K562 (cell line): ENCODE data around the gene MAGI3. TPM values are rescaled to one million over a fixed set of nuclear protein-coding genes. Genes with fewer than 3 reads are reported as not detected.

Experiments
- CREB1 ChIP-seq, 2 experiments: sonication (generic) in 1 of 2; formaldehyde crosslinking in 1 of 2; IDR thresholded peaks; 2 replicates each; pipeline versions ENCODE4 v1.6.1 to v1.8.0; 2012 to 2022; ENCODE audit warnings: inconsistent platforms in 1 of 2, mild to moderate bottlenecking in 1 of 2, missing genetic modification reagents in 1 of 2, moderate library complexity in 1 of 2
- ESRRA ChIP-seq: fragments of 450-650 bp; IDR thresholded peaks from 2 replicates; pipeline ENCODE4 v1.6.1; 2014; ENCODE audit warnings: low read depth, mild to moderate bottlenecking, moderate library complexity, borderline replicate concordance
- PTRF ChIP-seq: fragments of 450-650 bp; IDR thresholded peaks from 2 replicates; pipeline ENCODE4 v1.6.1; 2016; ENCODE audit warnings: mild to moderate bottlenecking, missing genetic modification characterization, missing compliant biosample characterization
- RBM34 ChIP-seq: fragments of 200-400 bp; formaldehyde crosslinking; IDR thresholded peaks from 2 replicates; pipeline ENCODE4 v1.6.1; 2018; ENCODE audit warnings: low read length, borderline replicate concordance; ENCODE audit not compliant: insufficient read depth
- TBP ChIP-seq: optimal IDR thresholded peaks from 2 replicates; pipeline ENCODE3; 2011; ENCODE audit warnings: low read depth, low read length, improper control_type of control experiment
- TCF3 ChIP-seq: sonication (generic); formaldehyde crosslinking; IDR thresholded peaks from 2 replicates; pipeline ENCODE4 v1.4.0; 2020; ENCODE audit warnings: mild to moderate bottlenecking, missing genetic modification reagents
- U2AF1 ChIP-seq: fragments of 200-400 bp; formaldehyde crosslinking; optimal IDR thresholded peaks from 2 replicates; pipeline ENCODE3; 2017; ENCODE audit warnings: mild to moderate bottlenecking, low read depth, low read length, moderate library complexity
- ZNF140 ChIP-seq: fragments of 250-450 bp; sonication (Bioruptor Pico); IDR thresholded peaks from 2 replicates; pipeline ENCODE4 v1.8.0; 2021; ENCODE audit warnings: moderate library complexity, mild to moderate bottlenecking, inconsistent platforms
- polyA plus RNA-seq, 8 experiments: library from polyadenylated mRNA; depleted of rRNA in 4 of 8; stranded (reverse) in 5 of 8; unstranded in 3 of 8; fragments of >200 nt; fragmentation: Nextera tagmentation in 2 of 8; fragmentation: Illumina TruSeq in 1 of 8; extraction: Ambion mirVana in 2 of 8; extraction: Trizol in 1 of 8; gene quantifications; 2 replicates each; pipeline versions ENCODE4 v1.2.1 to v1.2.3, GENCODE V29; 2011 to 2014; ENCODE audit warnings: inconsistent platforms in 1 of 8, missing spikeins in 1 of 8
- total RNA-seq, 7 experiments: library from RNA; depleted of rRNA in 6 of 7; stranded (reverse); fragments of >200 nt in 6 of 7; fragmentation: Illumina TruSeq in 2 of 7; extraction: Trizol in 2 of 7; gene quantifications; 2 replicates each; pipeline versions ENCODE4 v1.2.1 to v1.2.3, GENCODE V29; 2011 to 2021; ENCODE audit warnings: low replicate concordance in 1 of 7
- TF ChIP-seq, protein P1 (sequence below): fragments of 250-450 bp; sonication (Bioruptor Pico); IDR thresholded peaks from 2 replicates; pipeline ENCODE4 v1.9.0; 2021; ENCODE audit warnings: mild to moderate bottlenecking, inconsistent platforms
- TF ChIP-seq, protein P2 (sequence below): fragments of 250-450 bp; sonication (Bioruptor Pico); IDR thresholded peaks from 2 replicates; pipeline ENCODE4 v1.4.0; 2020
- TF ChIP-seq, protein P3 (sequence below): fragments of 250-450 bp; sonication (Bioruptor Pico); IDR thresholded peaks from 2 replicates; pipeline ENCODE4 v1.5.0; 2021; ENCODE audit warnings: mild to moderate bottlenecking, moderate library complexity
- TF ChIP-seq, protein P4 (sequence below): sonication (generic); formaldehyde crosslinking; IDR thresholded peaks from 2 replicates; pipeline ENCODE4 v1.8.1; 2023; ENCODE audit warnings: mild to moderate bottlenecking, missing genetic modification reagents
- TF ChIP-seq, protein P5 (sequence below): fragments of 450-650 bp; IDR thresholded peaks from 2 replicates; pipeline ENCODE4 v1.6.1; 2017; ENCODE audit warnings: antibody characterized with exemption, mild to moderate bottlenecking

The MAGI3 gene
- total and polyA plus RNA-seq, 9 of the 15 experiments (the other 6 are each of a cell fraction or from before 2014, with no cell fraction given) = 1.0 to 8.6 (median 5.5) TPM

DNA sequence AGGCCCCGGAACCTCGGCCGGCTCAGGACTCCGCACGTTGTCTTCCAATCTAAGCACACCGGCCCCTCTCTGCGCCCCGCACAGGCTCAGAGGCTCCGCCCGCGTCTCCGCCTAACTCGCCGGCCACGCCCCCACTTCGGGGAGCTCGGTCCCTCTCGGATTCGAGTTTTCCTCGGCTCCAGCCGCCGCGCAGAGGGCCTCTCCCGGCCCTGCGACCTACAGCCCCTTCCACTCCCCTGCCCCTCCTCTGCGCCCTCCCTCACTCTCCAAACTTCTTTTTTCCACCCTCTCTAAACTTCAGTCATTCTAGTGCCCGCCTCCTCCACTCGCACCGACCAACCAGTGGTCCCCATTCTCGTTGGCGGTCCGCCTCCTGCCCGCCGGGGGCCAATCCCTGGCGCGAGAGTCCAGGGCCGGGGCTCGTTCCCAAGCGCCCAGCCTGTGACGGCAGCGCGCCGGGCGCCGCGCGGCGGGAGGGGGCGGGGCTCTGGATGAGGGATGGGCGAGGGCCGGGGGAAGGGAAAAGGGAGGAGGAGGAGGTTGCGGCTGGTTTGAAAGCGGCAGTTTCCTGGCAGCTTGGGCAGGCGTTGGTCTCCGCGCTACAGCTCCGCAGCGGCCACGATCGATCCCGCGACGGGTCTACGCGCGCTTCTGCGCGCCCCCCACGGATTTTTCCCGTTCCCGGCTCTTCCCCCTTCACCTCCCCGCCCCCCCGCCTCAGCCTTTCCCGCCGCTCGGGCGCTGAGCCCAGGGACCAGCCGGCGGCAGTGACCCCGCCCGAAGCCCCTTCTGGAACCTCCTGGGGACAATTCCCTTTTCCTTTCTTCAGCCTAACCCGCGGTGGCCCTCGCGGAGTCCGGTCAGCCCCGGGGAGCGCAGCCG is at the start of gene MAGI3 (continued):
- TF ChIP-seq, protein P1, sequence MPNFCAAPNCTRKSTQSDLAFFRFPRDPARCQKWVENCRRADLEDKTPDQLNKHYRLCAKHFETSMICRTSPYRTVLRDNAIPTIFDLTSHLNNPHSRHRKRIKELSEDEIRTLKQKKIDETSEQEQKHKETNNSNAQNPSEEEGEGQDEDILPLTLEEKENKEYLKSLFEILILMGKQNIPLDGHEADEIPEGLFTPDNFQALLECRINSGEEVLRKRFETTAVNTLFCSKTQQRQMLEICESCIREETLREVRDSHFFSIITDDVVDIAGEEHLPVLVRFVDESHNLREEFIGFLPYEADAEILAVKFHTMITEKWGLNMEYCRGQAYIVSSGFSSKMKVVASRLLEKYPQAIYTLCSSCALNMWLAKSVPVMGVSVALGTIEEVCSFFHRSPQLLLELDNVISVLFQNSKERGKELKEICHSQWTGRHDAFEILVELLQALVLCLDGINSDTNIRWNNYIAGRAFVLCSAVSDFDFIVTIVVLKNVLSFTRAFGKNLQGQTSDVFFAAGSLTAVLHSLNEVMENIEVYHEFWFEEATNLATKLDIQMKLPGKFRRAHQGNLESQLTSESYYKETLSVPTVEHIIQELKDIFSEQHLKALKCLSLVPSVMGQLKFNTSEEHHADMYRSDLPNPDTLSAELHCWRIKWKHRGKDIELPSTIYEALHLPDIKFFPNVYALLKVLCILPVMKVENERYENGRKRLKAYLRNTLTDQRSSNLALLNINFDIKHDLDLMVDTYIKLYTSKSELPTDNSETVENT (CRISPR knock-in tag) = no peak; the same call in 1 of the 2 replicates
- TF ChIP-seq, protein P2, sequence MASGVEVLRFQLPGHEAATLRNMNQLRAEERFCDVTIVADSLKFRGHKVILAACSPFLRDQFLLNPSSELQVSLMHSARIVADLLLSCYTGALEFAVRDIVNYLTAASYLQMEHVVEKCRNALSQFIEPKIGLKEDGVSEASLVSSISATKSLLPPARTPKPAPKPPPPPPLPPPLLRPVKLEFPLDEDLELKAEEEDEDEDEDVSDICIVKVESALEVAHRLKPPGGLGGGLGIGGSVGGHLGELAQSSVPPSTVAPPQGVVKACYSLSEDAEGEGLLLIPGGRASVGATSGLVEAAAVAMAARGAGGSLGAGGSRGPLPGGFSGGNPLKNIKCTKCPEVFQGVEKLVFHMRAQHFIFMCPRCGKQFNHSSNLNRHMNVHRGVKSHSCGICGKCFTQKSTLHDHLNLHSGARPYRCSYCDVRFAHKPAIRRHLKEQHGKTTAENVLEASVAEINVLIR (CRISPR knock-in tag) = peak; percentile 62
- TF ChIP-seq CREB1 (IDR thresholded peaks at IDR 0.05) = peak; percentile 76
- peak; percentile 84 for TF ChIP-seq CREB1 (CRISPR knock-in tag; IDR thresholded peaks at IDR 0.05)
- TF ChIP-seq, protein P3, sequence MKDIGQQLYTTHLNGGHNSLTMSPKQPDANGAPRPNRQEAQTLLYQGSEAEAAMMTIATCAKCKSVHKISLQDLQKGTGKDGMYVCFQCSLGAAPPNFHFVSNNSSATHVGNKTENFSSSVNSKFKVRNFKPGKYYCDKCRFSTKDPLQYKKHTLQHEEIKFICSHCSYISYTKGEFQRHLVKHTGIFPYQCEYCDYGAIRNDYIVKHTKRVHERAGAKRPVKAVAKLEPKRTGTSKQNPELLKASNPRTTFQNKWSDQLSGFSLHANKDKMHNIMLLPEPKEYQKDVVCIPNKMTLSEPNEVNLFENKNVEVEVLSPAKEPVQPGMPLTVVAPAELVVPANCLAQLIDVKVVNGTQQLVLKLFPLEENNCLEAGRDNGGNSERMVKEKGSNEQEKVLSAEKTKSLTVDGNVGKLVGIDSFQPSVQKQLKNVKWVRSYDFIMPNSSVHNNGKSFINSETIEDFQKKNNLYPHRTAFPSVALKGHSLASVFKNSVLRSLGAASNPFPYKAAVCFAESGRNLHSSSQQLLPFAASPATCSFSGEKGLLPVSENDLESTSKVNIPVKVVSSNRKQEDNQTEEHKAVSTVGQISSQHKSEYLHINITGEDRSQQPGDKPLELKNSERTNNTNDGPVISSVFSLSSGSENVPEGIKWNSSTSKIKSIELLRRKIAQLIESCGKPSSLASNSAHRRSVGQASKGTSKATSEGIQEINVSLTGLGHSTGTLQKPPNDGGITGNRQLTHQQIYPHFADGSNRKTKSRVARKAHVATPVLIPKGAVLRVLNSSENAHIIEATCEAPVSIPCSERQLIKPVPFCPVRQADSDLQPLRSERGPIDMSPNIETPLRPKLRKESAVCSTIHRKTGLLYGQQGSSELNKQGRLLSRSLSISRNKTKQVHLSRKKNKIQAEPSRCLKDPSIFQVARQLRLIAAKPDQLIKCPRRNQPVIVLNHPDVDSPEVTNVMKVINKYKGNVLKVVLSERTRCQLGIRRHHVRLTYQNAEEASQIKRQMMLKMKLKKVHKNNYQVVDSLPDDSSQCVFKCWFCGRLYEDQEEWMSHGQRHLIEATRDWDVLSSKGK (CRISPR knock-in tag) = no peak
- no peak for TF ChIP-seq ZNF140 (CRISPR knock-in tag)
- TF ChIP-seq U2AF1 = no peak
- TF ChIP-seq, protein P4, sequence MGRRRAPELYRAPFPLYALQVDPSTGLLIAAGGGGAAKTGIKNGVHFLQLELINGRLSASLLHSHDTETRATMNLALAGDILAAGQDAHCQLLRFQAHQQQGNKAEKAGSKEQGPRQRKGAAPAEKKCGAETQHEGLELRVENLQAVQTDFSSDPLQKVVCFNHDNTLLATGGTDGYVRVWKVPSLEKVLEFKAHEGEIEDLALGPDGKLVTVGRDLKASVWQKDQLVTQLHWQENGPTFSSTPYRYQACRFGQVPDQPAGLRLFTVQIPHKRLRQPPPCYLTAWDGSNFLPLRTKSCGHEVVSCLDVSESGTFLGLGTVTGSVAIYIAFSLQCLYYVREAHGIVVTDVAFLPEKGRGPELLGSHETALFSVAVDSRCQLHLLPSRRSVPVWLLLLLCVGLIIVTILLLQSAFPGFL (CRISPR knock-in tag) = no peak
- no peak for TF ChIP-seq RBM34
- TF ChIP-seq, protein P5, sequence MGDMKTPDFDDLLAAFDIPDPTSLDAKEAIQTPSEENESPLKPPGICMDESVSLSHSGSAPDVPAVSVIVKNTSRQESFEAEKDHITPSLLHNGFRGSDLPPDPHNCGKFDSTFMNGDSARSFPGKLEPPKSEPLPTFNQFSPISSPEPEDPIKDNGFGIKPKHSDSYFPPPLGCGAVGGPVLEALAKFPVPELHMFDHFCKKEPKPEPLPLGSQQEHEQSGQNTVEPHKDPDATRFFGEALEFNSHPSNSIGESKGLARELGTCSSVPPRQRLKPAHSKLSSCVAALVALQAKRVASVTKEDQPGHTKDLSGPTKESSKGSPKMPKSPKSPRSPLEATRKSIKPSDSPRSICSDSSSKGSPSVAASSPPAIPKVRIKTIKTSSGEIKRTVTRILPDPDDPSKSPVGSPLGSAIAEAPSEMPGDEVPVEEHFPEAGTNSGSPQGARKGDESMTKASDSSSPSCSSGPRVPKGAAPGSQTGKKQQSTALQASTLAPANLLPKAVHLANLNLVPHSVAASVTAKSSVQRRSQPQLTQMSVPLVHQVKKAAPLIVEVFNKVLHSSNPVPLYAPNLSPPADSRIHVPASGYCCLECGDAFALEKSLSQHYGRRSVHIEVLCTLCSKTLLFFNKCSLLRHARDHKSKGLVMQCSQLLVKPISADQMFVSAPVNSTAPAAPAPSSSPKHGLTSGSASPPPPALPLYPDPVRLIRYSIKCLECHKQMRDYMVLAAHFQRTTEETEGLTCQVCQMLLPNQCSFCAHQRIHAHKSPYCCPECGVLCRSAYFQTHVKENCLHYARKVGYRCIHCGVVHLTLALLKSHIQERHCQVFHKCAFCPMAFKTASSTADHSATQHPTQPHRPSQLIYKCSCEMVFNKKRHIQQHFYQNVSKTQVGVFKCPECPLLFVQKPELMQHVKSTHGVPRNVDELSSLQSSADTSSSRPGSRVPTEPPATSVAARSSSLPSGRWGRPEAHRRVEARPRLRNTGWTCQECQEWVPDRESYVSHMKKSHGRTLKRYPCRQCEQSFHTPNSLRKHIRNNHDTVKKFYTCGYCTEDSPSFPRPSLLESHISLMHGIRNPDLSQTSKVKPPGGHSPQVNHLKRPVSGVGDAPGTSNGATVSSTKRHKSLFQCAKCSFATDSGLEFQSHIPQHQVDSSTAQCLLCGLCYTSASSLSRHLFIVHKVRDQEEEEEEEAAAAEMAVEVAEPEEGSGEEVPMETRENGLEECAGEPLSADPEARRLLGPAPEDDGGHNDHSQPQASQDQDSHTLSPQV = no peak
- no peak for TF ChIP-seq PTRF (tag)
- TF ChIP-seq TBP = peak; percentile 56
- TF ChIP-seq ESRRA = no peak
- no peak for TF ChIP-seq TCF3 (CRISPR knock-in tag)
